ENCODE measurements around the gene RBM6.

- no peak for TF ChIP-seq CTCF (IDR thresholded peaks at IDR 0.05)
- no peak for TF ChIP-seq FOXP4 (CRISPR knock-in tag; IDR thresholded peaks at IDR 0.05)
- no peak for TF ChIP-seq MAX (CRISPR knock-in tag; IDR thresholded peaks at IDR 0.05)
- TF ChIP-seq MLX (CRISPR knock-in tag; IDR thresholded peaks at IDR 0.05), result no peak
- no peak for TF ChIP-seq ZNF532 (CRISPR knock-in tag; IDR thresholded peaks at IDR 0.05; ENCODE audit: borderline replicate concordance)
- TF ChIP-seq ZNF138 (CRISPR knock-in tag; conservative IDR thresholded peaks at IDR 0.05), result no peak
- TF ChIP-seq ZNF423 (CRISPR knock-in tag; IDR thresholded peaks at IDR 0.05), result no peak
- TF ChIP-seq HMGXB4 (CRISPR knock-in tag; IDR thresholded peaks at IDR 0.05), result no peak
- no peak for TF ChIP-seq USF1 (CRISPR knock-in tag; IDR thresholded peaks at IDR 0.05)
These were observed 172.5 kb downstream of the RBM6 start for GRCh38 chr3:50112462-50112861.
